ENCODE measurements around the gene CAPN10.
A peak's percentile ranks its signal among the peaks of the same experiment; 100 is the strongest.

CAPN10 gene

GRCh38 chr2:240563951-240564560, 22.5 kb upstream of the CAPN10 start:
- DNase-seq (ENCODE audit: low read depth in 3 of 3, low spot score in 1 of 3) = no peak

- DNase-seq (ENCODE audit: low read depth in 3 of 3, low spot score in 1 of 3) = no peak
Measured at GRCh38 chr2:240564561-240565332, 21.8 kb upstream of the CAPN10 start.

- peak; percentile 68 to 83 (median 82) for DNase-seq (ENCODE audit: low read depth in 3 of 3, low spot score in 1 of 3)
Measured at GRCh38 chr2:240565333-240566202, 21.0 kb upstream of the CAPN10 start.

- peak; percentile 87 to 92 (median 91) for DNase-seq (ENCODE audit: low read depth in 3 of 3, low spot score in 1 of 3)
Measured at GRCh38 chr2:240566203-240567136, 20.1 kb upstream of the CAPN10 start.

GRCh38 chr2:240567137-240567871, 19.2 kb upstream of the CAPN10 start:
- DNase-seq (ENCODE audit: low read depth in 3 of 3, low spot score in 1 of 3) = peak in 1 of 3 donors; percentile 36

GRCh38 chr2:240567872-240568677, 18.5 kb upstream of the CAPN10 start, which contains the start of gene RNPEPL1:
Gene RNPEPL1, plus strand, starts transcription at chr2:240568484. Its CDS starts 103 bp downstream, at chr2:240568587.
- DNase-seq (ENCODE audit: low read depth in 3 of 3, low spot score in 1 of 3) = no peak

DNA sequence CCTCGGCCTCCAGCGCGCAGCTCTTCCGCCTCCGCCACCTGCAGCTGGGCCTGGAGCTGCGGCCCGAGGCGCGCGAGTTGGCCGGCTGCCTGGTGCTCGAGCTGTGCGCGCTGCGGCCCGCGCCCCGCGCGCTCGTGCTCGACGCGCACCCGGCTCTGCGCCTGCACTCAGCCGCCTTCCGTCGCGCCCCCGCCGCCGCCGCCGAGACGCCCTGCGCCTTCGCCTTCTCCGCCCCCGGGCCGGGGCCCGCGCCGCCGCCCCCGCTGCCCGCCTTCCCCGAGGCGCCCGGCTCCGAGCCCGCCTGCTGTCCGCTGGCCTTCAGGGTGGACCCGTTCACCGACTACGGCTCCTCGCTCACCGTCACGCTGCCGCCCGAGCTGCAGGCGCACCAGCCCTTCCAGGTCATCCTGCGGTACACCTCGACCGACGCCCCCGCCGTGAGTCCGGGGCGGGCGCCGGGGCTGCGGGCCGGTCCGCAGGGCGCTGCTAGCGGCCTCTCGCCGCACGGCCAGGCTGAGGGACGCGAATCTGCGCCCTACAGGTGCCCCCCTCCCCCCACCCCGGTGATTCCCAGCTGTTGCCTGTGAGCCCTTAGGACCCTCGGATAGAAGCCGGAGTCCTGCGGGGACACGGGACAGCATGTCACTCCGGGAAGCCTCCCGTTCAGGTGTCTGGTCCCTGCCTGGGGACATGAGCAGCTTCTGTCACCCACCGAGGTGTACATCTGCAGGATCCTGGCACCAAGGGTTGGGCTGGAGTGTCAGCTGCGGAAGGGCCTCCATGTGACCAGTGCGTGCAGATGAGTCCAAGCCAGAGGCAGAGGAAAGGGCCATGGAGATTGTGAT, 17.6 kb upstream of the CAPN10 start:
- peak in 1 of 3 donors; percentile 23 for DNase-seq (ENCODE audit: low read depth in 3 of 3, low spot score in 1 of 3)

- DNase-seq (ENCODE audit: low read depth in 3 of 3, low spot score in 1 of 3) = no peak
Measured at GRCh38 chr2:240569523-240569997, 17.0 kb upstream of the CAPN10 start.

DNA sequence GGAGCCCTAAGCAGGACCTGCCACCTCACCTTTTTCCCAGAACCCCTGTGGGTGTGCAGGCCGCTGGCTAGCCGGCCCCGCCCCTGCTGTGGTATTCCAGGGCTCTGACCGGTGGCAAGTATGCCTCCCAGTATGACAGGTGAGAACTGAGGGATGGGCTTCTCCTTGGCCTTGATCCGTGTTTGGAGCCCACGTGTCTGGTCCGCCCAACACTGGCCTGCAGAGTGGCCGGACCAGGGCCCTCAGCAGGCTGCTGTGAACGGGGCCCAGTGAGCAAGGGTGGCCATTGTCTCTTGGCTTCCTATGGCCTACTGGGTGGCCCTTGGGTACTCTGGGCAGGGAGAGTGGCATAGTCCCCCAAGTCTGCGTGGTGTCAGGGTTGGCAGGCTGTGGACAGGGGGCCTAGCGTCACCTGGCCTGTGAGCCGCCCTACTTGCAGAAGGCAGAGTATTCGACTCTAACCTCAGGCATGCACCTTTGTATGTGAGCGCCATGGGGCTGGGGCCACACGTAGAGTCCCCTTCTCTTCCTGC, 16.5 kb upstream of the CAPN10 start:
- DNase-seq (ENCODE audit: low read depth in 3 of 3, low spot score in 1 of 3) = no peak

DNA sequence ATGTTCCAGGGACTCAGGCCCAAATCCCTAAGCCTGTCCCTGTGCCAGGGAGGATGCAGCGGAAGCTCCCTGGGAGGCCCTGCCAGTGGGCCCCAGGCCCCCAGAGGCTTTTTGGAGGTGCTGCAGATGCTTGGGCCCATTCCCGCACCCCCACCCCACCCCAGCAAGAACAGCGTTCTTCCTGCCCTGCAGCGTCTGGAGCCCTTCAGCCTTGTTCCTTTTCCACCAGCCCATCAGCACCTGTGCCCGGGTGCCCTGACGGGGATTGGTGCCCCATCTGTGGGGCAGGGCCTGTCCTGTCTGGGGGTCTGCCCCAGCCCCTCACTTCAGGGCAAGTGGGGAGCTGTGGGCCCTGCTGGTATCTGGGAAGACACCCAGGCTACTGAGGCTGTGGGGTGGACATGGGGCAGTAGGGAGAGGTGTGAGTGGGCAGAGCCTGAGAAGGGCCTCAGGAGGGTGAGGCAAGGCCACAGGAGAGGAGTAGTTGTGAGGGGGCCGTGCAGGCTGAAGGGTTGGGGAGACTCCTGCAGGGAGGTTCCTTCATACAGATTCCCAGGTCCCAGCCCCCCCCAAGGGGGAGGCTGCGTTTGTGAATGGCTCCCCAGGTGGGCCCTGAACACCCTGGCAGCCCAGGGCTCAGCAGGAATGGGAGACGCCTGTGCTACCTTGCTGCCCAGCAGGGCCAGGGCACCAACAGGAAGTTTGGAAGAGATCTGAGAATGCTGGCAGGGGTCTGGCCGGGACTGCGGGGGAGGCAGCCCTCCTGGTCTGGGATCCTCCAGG, 15.8 kb upstream of the CAPN10 start:
- DNase-seq (ENCODE audit: low read depth in 3 of 3, low spot score in 1 of 3) = no peak

DNA sequence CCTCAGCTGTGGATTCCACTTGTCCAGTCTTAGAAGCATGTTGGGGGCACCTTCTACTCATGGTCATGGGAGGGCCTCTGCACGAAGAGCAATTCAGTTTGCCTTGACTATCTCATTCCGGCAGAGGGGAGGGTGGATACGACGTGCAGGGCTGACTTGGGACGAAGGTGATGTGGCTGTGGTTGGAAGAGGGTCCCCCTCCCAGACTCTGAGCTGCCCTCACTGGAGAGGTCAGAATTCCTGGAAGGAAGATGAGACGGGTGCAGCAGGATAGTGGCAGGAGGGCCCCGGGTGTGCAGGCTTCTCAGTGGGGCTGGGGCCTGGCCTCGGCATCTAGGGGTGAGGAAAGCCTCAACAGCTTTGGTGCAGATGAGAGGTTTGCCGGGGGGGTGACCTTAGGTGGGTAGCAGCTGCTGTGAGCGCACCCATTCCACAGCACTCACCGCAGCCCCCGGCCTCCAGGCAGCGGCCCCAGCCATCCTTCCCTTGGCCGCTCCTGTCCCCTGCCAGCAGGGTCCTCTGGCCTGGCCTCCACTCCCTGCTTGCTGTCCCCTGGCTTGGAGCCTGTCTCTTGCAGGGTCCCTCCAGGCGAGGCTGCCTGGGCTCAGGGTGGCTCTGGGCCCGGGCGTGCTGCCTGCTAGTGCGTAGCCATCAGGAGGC, 15.1 kb upstream of the CAPN10 start:
- no peak for DNase-seq (ENCODE audit: low read depth in 3 of 3, low spot score in 1 of 3)

- DNase-seq (ENCODE audit: low read depth in 3 of 3, low spot score in 1 of 3) = no peak
Measured at GRCh38 chr2:240572141-240573031, 14.1 kb upstream of the CAPN10 start.

DNA sequence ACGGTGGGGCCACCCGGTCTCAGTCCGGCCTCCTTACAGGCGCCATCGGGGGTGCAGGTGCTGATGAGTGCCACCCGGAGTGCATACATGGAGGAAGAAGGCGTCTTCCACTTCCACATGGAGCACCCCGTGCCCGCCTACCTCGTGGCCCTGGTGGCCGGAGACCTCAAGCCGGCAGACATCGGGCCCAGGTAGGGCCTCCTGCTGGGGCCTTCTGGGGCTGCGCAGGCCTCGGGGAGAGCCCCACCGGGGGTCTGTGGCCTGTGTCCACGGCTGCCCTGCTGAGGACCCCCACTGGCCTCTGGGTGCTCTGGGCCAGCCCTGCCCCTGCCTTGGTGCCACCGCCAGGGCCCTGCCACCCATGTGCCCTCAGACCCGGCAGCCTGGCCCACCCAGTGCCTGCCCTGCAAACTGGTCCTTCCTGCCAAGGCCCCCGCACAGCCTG, 13.4 kb upstream of the CAPN10 start:
- no peak for DNase-seq (ENCODE audit: low read depth in 3 of 3, low spot score in 1 of 3)

GRCh38 chr2:240573516-240574385, 12.8 kb upstream of the CAPN10 start:
- no peak for DNase-seq (ENCODE audit: low read depth in 3 of 3, low spot score in 1 of 3)

Data from stimulated activated CD4-positive, alpha-beta T cell treated with anti-CD3 and anti-CD28 coated beads, TNF-alpha, amount 100 ng/mL, for 1 hour (primary cell).